ENCODE data around the gene IFITM1.
"Not testable (repeated sequence)": the region's sequence is repeated elsewhere in the genome, so short reads cannot be mapped to it uniquely, and the experiment has no call there.

IFITM1 gene

GRCh38 chr11:308740-309665 lies 4.8 kb upstream of the IFITM1 start:
- DNase-seq (ENCODE audit: low read depth, low spot score) = not testable (repeated sequence)

- not testable (repeated sequence) for DNase-seq (ENCODE audit: low read depth, low spot score)
Observed at GRCh38 chr11:309979-310572, 3.8 kb upstream of the IFITM1 start.

GRCh38 chr11:311013-311748 lies 2.7 kb upstream of the IFITM1 start:
- not testable (repeated sequence) for DNase-seq (ENCODE audit: low read depth, low spot score)

GRCh38 chr11:312092-312816 lies 1.6 kb upstream of the IFITM1 start:
- no peak for DNase-seq (ENCODE audit: low read depth, low spot score)

GRCh38 chr11:313304-313786 lies 495 bp upstream of the IFITM1 start:
- no peak for DNase-seq (ENCODE audit: low read depth, low spot score)

GRCh38 chr11:314554-314875 lies 675 bp downstream of the IFITM1 start:
- not testable (repeated sequence) for DNase-seq (ENCODE audit: low read depth, low spot score)

- no peak for DNase-seq (ENCODE audit: low read depth, low spot score)
Observed at GRCh38 chr11:315051-315481, 1.2 kb downstream of the IFITM1 start.

GRCh38 chr11:315516-315994 lies 1.7 kb downstream of the IFITM1 start:
- no peak for DNase-seq (ENCODE audit: low read depth, low spot score)

GRCh38 chr11:316031-316701 lies 2.3 kb downstream of the IFITM1 start:
- peak; percentile 34 for DNase-seq (ENCODE audit: low read depth, low spot score)

- no peak for DNase-seq (ENCODE audit: low read depth, low spot score)
Observed at GRCh38 chr11:316891-317301, 3.1 kb downstream of the IFITM1 start.

GRCh38 chr11:317668-318404 lies 4.0 kb downstream of the IFITM1 start:
- not testable (repeated sequence) for DNase-seq (ENCODE audit: low read depth, low spot score)

GRCh38 chr11:318405-319120 lies 4.7 kb downstream of the IFITM1 start:
- DNase-seq (ENCODE audit: low read depth, low spot score) = not testable (repeated sequence)

- peak; percentile 28 for DNase-seq (ENCODE audit: low read depth, low spot score)
Observed at GRCh38 chr11:319121-319887, 5.5 kb downstream of the IFITM1 start.

- not testable (repeated sequence) for DNase-seq (ENCODE audit: low read depth, low spot score)
Observed at GRCh38 chr11:319888-320273, 6.0 kb downstream of the IFITM1 start.

GRCh38 chr11:324156-324555 lies 10.3 kb downstream of the IFITM1 start:
- no peak for DNase-seq (ENCODE audit: low read depth, low spot score)

GRCh38 chr11:324593-325517 lies 11.0 kb downstream of the IFITM1 start:
- not testable (repeated sequence) for DNase-seq (ENCODE audit: low read depth, low spot score)

- no peak for DNase-seq (ENCODE audit: low read depth, low spot score)
Observed at GRCh38 chr11:325796-326591, 12.2 kb downstream of the IFITM1 start.
